GM23248 (cell line): ENCODE measurements around the gene PRPF18.

ENCODE experiments used
- EZH2 ChIP-seq: fragments of 200-600 bp; sonication (generic); IDR thresholded peaks from 2 replicates; pipeline ENCODE4 v1.6.1; 2018; ENCODE audit warnings: antibody characterized with exemption, mild to moderate bottlenecking; ENCODE audit not compliant: insufficient read depth, poor library complexity, severe bottlenecking
- EZH2phosphoT487 ChIP-seq: fragments of 200-600 bp; sonication (generic); IDR thresholded peaks from 2 replicates; pipeline ENCODE4 v1.6.1; 2018; ENCODE audit warnings: antibody characterized with exemption, moderate library complexity, mild to moderate bottlenecking, low read depth; ENCODE audit not compliant: insufficient read depth

DNA sequence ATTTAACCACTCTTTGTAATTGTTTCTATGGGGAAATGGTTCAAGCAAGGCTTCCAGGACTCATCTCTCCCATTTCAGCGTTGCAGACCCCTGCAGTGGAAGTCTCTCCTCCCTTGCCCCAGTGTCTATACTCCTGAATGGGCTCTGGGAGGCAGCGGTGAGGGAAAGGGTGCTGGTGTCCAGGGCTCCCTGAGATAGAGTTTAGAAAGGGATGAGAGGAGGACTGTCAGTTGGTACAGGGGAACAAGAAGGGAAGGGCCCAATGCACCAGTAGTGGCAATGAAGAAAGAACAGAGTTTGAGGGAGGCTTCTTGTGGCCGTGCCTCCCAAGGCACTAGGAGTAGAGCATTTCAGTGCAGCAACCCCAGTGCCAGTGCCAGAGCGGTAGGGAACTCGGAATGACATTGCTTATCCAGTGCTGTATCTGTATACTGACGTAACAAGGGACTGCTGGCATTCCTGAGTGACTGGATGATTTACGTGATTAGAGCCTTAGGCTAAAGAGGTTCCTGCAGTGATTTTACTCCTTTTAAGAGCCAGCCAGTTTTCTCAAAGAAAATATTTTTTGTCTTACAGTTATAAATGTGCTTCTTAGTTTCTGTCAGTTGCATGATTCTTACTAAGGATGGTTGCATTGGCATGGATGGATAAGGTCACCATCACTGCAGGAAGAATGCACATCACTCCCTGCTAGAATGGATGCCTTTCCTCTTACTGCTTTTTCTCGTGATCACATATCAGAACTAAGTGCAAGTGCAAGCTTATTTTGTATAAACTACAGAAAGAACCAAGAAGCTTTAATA, 28.0 kb downstream of the PRPF18 start:
- TF ChIP-seq EZH2 (no peak), EZH2phosphoT487 (no peak)
